Activated T-helper 1 cell treated with anti-CD3 and anti-CD28 coated beads, Interleukin-12 subunit alpha, Interleukin-12 subunit beta, Interleukin-2, Interleukin-4 antibody, amounts not matched to agents 30 ng/mL and 10 ng/mL and 1 ng/mL, durations not matched to agents 14 hours and 24 hours and 36 hours (primary cell): Measurements from ENCODE around the gene GAPDHS. TPM values are rescaled to one million over a fixed set of nuclear protein-coding genes. Genes with fewer than 3 reads are reported as not detected.

ENCODE experiments used
- DNase-seq: peaks from one replicate; pipeline ENCODE4 v3.0.0; 2021; ENCODE audit warnings: low spot score
- H3K27ac Mint-ChIP-seq: one replicate; pipeline ENCODE4 v1.8.0; 2021; ENCODE audit warnings: mild to moderate bottlenecking, mixed read lengths
- H3K27me3 Mint-ChIP-seq: one replicate; pipeline ENCODE4 v1.8.0; 2022; ENCODE audit warnings: mild to moderate bottlenecking, moderate library complexity, mixed read lengths; ENCODE audit not compliant: insufficient read depth
- H3K36me3 Mint-ChIP-seq: one replicate; pipeline ENCODE4 v1.8.0; 2021; ENCODE audit warnings: low read depth, mixed read lengths
- H3K4me1 Mint-ChIP-seq: one replicate; pipeline ENCODE4 v1.8.0; 2021; ENCODE audit warnings: low read depth, mixed read lengths
- H3K4me3 Mint-ChIP-seq: one replicate; pipeline ENCODE4 v1.8.0; 2021; ENCODE audit warnings: mild to moderate bottlenecking, moderate library complexity, mixed read lengths
- H3K9me3 Mint-ChIP-seq: one replicate; pipeline ENCODE4 v1.8.0; 2021; ENCODE audit warnings: mixed read lengths
- intact Hi-C: fragments of 100-400 bp; cut with micrococcal nuclease; formaldehyde crosslinking; loops from one replicate; pipeline ENCODE4 v1.15.1; 2024
- total RNA-seq: library from RNA; stranded (reverse); gene quantifications from 2 replicates; pipeline ENCODE4 v1.2.3, GENCODE V29; 2022

The GAPDHS gene
- total RNA-seq, 1 donor from 2014 or later: not detected

- Mint-ChIP-seq H3K9me3 (no peaks in the 10 kb centered on the region), H3K36me3 (peaks cover 14% of the 10 kb centered on the region), H3K27me3 (peaks cover 4% of the 10 kb centered on the region), H3K4me3 (no peak overlapping the region), H3K27ac (no peak overlapping the region), H3K4me1 (peaks cover 31% of the 10 kb centered on the region)
- DNase-seq: peak; percentile 48
- intact Hi-C loops: loop anchor here (1.0 to 5.0 kb wide), 8 partner anchors 8 to 282 kb away; partner anchors contain the start of genes HSPB6, IGFLR1, KMT2B and PROSER3
Observed at GRCh38 chr19:35549174-35549788, 16.0 kb downstream of the GAPDHS start.

GRCh38 chr19:35549879-35550523 is 16.7 kb downstream of the GAPDHS start:
- Mint-ChIP-seq H3K4me1 (peaks cover 25% of the 10 kb centered on the region), H3K9me3 (no peaks in the 10 kb centered on the region), H3K27me3 (peaks cover 4% of the 10 kb centered on the region), H3K4me3 (no peak overlapping the region), H3K27ac (no peak overlapping the region), H3K36me3 (peaks cover 14% of the 10 kb centered on the region)
- no peak for DNase-seq
- intact Hi-C loops: loop anchor here (1.0 to 5.0 kb wide), 8 partner anchors 7 to 283 kb away; partner anchors contain the start of genes HSPB6, IGFLR1, KMT2B and PROSER3

GRCh38 chr19:35551091-35551810 is 18.0 kb downstream of the GAPDHS start:
- H3K9me3 Mint-ChIP-seq: no peaks in the 10 kb centered on the region
- intact Hi-C loops: no loop called here
- peaks cover 20% of the 10 kb centered on the region for H3K4me1 Mint-ChIP-seq
- peaks cover 12% of the 10 kb centered on the region for H3K36me3 Mint-ChIP-seq
- no peak for DNase-seq
- H3K27me3 Mint-ChIP-seq: peaks cover 9% of the 10 kb centered on the region
- no peak overlapping the region for H3K4me3 Mint-ChIP-seq
- H3K27ac Mint-ChIP-seq: no peak overlapping the region

- Mint-ChIP-seq H3K9me3 (no peaks in the 10 kb centered on the region), H3K27me3 (peaks cover 14% of the 10 kb centered on the region), H3K27ac (no peak overlapping the region), H3K4me3 (no peak overlapping the region), H3K36me3 (peaks cover 7% of the 10 kb centered on the region), H3K4me1 (peaks cover 7% of the 10 kb centered on the region)
- DNase-seq: no peak
- intact Hi-C loops: no loop called here
Observed at GRCh38 chr19:35552534-35553384, 19.5 kb downstream of the GAPDHS start.

- Mint-ChIP-seq H3K36me3 (peaks cover 5% of the 10 kb centered on the region), H3K4me3 (no peak overlapping the region), H3K4me1 (peaks cover 7% of the 10 kb centered on the region), H3K9me3 (no peaks in the 10 kb centered on the region), H3K27me3 (peaks cover 14% of the 10 kb centered on the region), H3K27ac (no peak overlapping the region)
- no peak for DNase-seq
- intact Hi-C loops: no loop called here
Observed at GRCh38 chr19:35553385-35554000, 20.2 kb downstream of the GAPDHS start.

- Mint-ChIP-seq H3K4me3 (no peak overlapping the region), H3K4me1 (peaks cover 4% of the 10 kb centered on the region), H3K9me3 (no peaks in the 10 kb centered on the region), H3K36me3 (peaks cover 3% of the 10 kb centered on the region), H3K27me3 (peaks cover 19% of the 10 kb centered on the region), H3K27ac (no peak overlapping the region)
- DNase-seq: no peak
- intact Hi-C loops: no loop called here
Observed at GRCh38 chr19:35554076-35554475, 20.8 kb downstream of the GAPDHS start.

GRCh38 chr19:35555301-35556005 is 22.2 kb downstream of the GAPDHS start:
- Mint-ChIP-seq H3K27me3 (peaks cover 26% of the 10 kb centered on the region), H3K4me3 (no peak overlapping the region), H3K4me1 (no peaks in the 10 kb centered on the region), H3K27ac (peak overlapping the region; percentile 4), H3K9me3 (no peaks in the 10 kb centered on the region), H3K36me3 (no peaks in the 10 kb centered on the region)
- DNase-seq: no peak
- intact Hi-C loops: no loop called here

GRCh38 chr19:35556025-35556590 is 22.9 kb downstream of the GAPDHS start:
- no peak for DNase-seq
- no peaks in the 10 kb centered on the region for H3K9me3 Mint-ChIP-seq
- H3K27me3 Mint-ChIP-seq: peaks cover 26% of the 10 kb centered on the region
- H3K4me3 Mint-ChIP-seq: peak overlapping the region; percentile 12
- H3K36me3 Mint-ChIP-seq: no peaks in the 10 kb centered on the region
- intact Hi-C loops: no loop called here
- no peaks in the 10 kb centered on the region for H3K4me1 Mint-ChIP-seq
- peak overlapping the region; percentile 4 for H3K27ac Mint-ChIP-seq

- DNase-seq: no peak
- no peaks in the 10 kb centered on the region for H3K4me1 Mint-ChIP-seq
- no peak overlapping the region for H3K27ac Mint-ChIP-seq
- H3K4me3 Mint-ChIP-seq: peak overlapping the region; percentile 75
- intact Hi-C loops: loop anchor here (1.0 kb wide), 1 partner anchor 8 kb away; no protein-coding TSS in a partner anchor
- H3K27me3 Mint-ChIP-seq: peaks cover 26% of the 10 kb centered on the region
- H3K9me3 Mint-ChIP-seq: no peaks in the 10 kb centered on the region
- H3K36me3 Mint-ChIP-seq: no peaks in the 10 kb centered on the region
Observed at GRCh38 chr19:35556846-35557538, 23.7 kb downstream of the GAPDHS start.

GRCh38 chr19:35557539-35558399 is 24.5 kb downstream of the GAPDHS start:
- Mint-ChIP-seq H3K36me3 (no peaks in the 10 kb centered on the region), H3K4me3 (peak overlapping the region; percentile 76), H3K27me3 (peaks cover 26% of the 10 kb centered on the region), H3K4me1 (no peaks in the 10 kb centered on the region), H3K9me3 (no peaks in the 10 kb centered on the region), H3K27ac (no peak overlapping the region)
- intact Hi-C loops: loop anchor here (1.0 kb wide), 1 partner anchor 8 kb away; no protein-coding TSS in a partner anchor
- peak; percentile 21 for DNase-seq
